ENCODE data around the gene KIAA0232.

DNA sequence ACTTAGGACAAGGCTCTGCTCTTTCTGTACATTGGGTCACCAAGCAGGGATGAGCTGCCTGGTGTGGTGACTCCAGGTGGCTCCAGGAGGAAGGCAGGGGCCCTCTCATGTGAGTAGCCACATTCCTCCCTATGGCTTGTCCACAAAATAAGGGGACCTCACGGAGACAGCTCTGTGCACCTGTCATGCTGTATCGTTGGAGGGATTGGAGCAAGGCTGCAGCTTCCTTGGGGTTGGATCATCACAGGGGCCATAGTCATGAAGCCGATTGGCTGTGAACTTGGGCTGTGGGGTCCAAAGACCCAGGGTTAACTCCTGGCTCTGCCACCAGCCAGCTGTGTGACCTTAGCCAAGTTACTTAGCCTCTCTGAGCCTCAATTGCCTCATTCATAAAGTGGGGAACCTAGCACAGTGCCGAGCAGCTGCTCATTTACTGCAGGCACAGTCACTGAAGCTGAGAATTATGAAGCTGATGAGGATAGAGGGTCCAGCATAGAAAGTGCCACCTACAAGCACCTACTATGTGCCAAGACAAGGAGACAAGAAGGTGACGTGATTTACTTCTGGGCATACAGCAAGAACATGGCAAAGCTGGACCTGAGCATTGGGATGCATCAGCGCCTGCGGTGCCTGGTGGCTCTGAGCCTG lies 11.8 kb upstream of the KIAA0232 start:
- TF ChIP-seq POLR2AphosphoS5 (IDR thresholded peaks at IDR 0.05; ENCODE audit: borderline replicate concordance, low read depth, low read length): no peak
- no peak for TF ChIP-seq EZH2 (IDR thresholded peaks at IDR 0.05)
